Neural crest cell (in vitro differentiated cells): ENCODE measurements around the gene RHOB. TPM values are rescaled to one million over a fixed set of nuclear protein-coding genes. Genes with fewer than 3 reads are reported as not detected.

Experiments
- DNase-seq: peaks from one replicate; pipeline ENCODE4 v3.0.0; 2021; ENCODE audit warnings: low read depth, mixed read lengths, low spot score
- H3K27ac Mint-ChIP-seq: one replicate; pipeline ENCODE4 v1.8.0; 2021; ENCODE audit warnings: mild to moderate bottlenecking, mixed read lengths; ENCODE audit not compliant: unreplicated experiment
- H3K27me3 Mint-ChIP-seq: 2 replicates; pipeline ENCODE4 v1.8.0; 2021; ENCODE audit warnings: low read depth, mild to moderate bottlenecking, mixed read lengths
- H3K36me3 Mint-ChIP-seq: 2 replicates; pipeline ENCODE4 v1.8.0; 2021; ENCODE audit warnings: low read depth, mild to moderate bottlenecking, mixed read lengths
- H3K4me1 Mint-ChIP-seq: 2 replicates; pipeline ENCODE4 v1.8.0; 2021; ENCODE audit warnings: mixed read lengths
- H3K4me3 Mint-ChIP-seq: one replicate; pipeline ENCODE4 v1.8.0; 2021; ENCODE audit warnings: mild to moderate bottlenecking, mixed read lengths
- H3K9me3 Mint-ChIP-seq: 2 replicates; pipeline ENCODE4 v1.8.0; 2021; ENCODE audit warnings: mixed read lengths
- total RNA-seq: library from RNA; stranded (reverse); gene quantifications from 2 replicates; pipeline ENCODE4 v1.2.1, GENCODE V29; 2021
- TF ChIP-seq, protein P1 (sequence below): fragments of 200-600 bp; sonication (generic); conservative IDR thresholded peaks from 2 replicates; pipeline ENCODE4 v1.5.0; 2021; ENCODE audit warnings: antibody characterized with exemption, mild to moderate bottlenecking

The RHOB gene
- total RNA-seq, 1 donor from 2014 or later: 146 TPM

DNA sequence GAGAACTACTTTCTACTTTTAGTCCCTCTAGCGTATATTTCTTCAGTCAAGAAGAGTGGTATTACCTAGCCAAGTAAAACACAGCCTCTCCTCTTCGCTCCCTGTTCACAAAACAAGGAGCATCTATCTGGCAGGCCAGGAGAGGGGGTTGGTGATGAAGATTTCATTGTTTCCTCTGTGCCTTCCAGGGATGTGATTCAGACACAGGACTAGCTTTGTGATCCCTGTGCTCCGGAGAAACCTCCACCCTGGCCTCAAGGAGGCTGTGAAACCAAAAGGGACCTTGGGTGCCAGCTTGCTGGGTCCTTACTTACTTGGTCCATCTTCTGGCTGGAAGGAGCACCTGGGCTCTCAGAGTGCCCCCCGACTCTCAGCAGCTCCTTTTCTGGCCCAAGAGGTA is 5.7 kb downstream of the RHOB start:
- Mint-ChIP-seq H3K36me3 (peaks cover 7% of the 10 kb centered on the region), H3K4me1 (peaks cover 56% of the 10 kb centered on the region), H3K27ac (no peak overlapping the region), H3K27me3 (no peaks in the 10 kb centered on the region), H3K9me3 (no peaks in the 10 kb centered on the region), H3K4me3 (peak overlapping the region; percentile 94)
- DNase-seq: no peak
- TF ChIP-seq, protein P1, sequence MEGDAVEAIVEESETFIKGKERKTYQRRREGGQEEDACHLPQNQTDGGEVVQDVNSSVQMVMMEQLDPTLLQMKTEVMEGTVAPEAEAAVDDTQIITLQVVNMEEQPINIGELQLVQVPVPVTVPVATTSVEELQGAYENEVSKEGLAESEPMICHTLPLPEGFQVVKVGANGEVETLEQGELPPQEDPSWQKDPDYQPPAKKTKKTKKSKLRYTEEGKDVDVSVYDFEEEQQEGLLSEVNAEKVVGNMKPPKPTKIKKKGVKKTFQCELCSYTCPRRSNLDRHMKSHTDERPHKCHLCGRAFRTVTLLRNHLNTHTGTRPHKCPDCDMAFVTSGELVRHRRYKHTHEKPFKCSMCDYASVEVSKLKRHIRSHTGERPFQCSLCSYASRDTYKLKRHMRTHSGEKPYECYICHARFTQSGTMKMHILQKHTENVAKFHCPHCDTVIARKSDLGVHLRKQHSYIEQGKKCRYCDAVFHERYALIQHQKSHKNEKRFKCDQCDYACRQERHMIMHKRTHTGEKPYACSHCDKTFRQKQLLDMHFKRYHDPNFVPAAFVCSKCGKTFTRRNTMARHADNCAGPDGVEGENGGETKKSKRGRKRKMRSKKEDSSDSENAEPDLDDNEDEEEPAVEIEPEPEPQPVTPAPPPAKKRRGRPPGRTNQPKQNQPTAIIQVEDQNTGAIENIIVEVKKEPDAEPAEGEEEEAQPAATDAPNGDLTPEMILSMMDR: no peak

DNA sequence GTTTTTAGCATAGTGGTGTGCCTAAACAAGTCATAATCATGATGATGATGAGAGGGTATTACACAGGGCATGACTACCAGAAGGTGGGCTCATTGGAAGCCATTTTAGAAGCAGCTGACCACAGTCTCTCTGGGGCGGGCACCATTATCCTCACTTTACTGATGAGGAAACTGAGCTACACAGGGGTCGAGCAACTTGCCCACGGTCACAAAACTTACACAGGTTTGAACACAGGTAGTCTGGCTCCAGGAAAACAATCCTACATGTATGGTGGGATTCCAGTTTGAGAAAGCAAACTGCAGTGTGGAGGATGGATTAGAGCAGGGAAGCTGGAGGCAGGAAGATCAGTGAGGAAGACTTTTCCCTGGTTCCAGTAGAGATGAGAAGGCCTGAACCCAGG is 6.2 kb downstream of the RHOB start:
- Mint-ChIP-seq H3K4me1 (peaks cover 56% of the 10 kb centered on the region), H3K36me3 (peaks cover 7% of the 10 kb centered on the region), H3K9me3 (no peaks in the 10 kb centered on the region), H3K4me3 (peak overlapping the region; percentile 94), H3K27ac (no peak overlapping the region), H3K27me3 (no peaks in the 10 kb centered on the region)
- TF ChIP-seq, protein P1: no peak
- DNase-seq: no peak

DNA sequence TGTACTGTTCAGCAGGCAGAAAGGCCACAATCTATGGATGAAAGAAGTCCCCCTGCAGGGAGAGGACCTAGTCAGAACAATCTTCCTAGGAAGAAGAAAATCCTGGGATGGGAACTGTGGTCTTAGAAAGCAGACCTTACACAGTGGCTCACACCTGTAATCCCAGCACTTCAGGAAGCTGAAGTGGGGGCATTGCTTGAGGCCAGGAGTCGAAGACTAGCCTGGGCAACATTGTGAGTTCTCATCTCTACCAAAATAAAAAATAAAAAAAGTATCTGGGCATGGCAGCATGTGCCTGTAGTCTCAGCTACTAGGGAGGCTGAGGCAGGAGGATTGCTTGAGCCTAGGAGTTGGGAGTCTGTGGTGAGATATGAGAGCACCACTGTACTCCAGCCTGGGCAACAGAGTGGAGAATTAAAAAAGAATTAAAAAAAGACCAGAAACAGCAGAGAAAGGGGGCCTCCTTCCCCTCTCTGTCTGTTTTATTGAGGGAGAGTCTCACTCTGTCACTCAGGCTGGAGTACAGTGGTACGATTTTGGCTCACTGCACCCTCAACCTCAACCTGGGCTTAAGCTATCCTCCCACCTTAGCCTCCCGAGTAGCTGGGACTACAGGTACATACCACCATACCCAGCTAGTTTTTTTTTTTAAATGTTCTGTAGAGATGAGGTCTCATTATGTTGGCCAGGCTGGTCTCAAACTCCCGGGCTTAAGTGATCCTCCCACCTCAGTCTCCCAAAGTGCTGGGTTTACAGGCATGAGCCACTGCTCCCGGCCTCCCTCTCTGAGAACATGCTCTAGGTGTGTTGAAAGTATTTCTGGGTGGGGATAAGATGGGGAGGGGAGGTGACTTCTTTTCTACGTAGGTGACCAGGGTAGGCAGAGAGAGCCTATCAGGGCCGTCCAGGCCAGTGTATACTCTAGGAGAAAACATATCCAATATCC is 7.4 kb downstream of the RHOB start:
- peaks cover 49% of the 10 kb centered on the region for H3K4me1 Mint-ChIP-seq
- TF ChIP-seq, protein P1: no peak
- H3K27me3 Mint-ChIP-seq: no peaks in the 10 kb centered on the region
- no peak overlapping the region for H3K27ac Mint-ChIP-seq
- H3K4me3 Mint-ChIP-seq: peak overlapping the region; percentile 60
- H3K9me3 Mint-ChIP-seq: no peaks in the 10 kb centered on the region
- no peak for DNase-seq
- peaks cover 6% of the 10 kb centered on the region for H3K36me3 Mint-ChIP-seq

DNA sequence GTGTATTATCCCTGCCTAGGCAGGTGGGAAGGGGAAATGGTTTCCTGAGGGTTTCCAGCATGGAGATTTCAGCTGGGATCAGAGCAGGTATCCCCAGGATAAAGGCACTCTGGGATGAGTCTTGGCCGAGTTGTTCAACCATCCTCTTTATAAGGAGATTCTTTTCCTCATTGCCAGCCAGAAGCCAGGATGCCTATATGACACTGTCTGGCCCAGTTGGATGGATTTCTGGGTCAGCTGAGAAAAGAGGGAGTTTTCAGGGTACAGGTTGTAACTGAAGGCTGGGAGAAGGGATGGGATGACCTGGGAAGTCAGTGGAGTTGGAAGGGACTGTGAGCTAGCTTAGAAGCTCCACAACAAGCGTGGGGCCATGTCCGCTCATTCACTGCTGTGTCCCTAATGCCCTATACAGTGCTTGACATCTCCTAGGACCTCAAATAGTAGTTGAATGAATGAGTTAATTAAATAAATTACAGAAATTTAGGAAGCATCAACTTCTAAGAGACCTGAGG is 8.3 kb downstream of the RHOB start:
- Mint-ChIP-seq H3K27me3 (no peaks in the 10 kb centered on the region), H3K27ac (peak overlapping the region; percentile 28), H3K4me3 (peak overlapping the region; percentile 60), H3K4me1 (peaks cover 41% of the 10 kb centered on the region), H3K9me3 (no peaks in the 10 kb centered on the region), H3K36me3 (peaks cover 9% of the 10 kb centered on the region)
- DNase-seq: no peak
- TF ChIP-seq, protein P1: no peak

DNA sequence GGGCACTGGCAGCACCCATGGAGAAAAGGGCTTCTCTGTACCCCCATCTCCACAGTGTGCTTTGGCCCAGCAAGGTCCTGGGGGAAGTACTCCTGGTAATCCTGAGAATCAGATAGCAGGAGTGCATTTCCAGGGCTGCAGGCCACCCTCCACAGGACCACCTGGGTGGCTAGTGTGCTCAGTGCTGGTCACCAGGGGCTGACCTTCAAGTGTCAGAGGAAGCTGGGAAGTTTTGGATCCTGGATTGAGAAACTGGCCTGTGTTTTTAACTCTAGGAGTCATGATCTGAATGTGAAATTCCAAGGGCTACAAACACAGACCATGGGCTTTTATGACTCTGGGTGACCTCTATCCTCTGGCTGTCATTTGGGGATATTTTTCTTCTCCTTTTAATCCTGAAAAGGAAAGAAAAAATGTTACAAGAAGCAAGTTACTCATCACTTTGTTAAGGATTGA is 9.3 kb downstream of the RHOB start:
- Mint-ChIP-seq H3K27ac (no peak overlapping the region), H3K9me3 (peaks cover 2% of the 10 kb centered on the region), H3K4me1 (peaks cover 30% of the 10 kb centered on the region), H3K4me3 (no peak overlapping the region), H3K27me3 (no peaks in the 10 kb centered on the region), H3K36me3 (peaks cover 13% of the 10 kb centered on the region)
- DNase-seq: no peak
- TF ChIP-seq, protein P1: no peak
